K562 (cell line): Measurements from ENCODE around the gene DHX8.

Experiments
- CTCF ChIP-seq, 3 experiments: IDR thresholded peaks in 2 of 3; conservative IDR thresholded peaks in 1 of 3; 2 replicates each; pipeline ENCODE4 v1.5.1; 2011 to 2012; ENCODE audit warnings: low read length in 3 of 3, mild to moderate bottlenecking in 3 of 3, control low read depth in 2 of 3, improper control_type of control experiment in 1 of 3, inconsistent platforms in 1 of 3, low read depth in 1 of 3, mixed read lengths in 1 of 3, moderate library complexity in 1 of 3; ENCODE audit not compliant: insufficient read depth in 2 of 3
- HNRNPUL1 ChIP-seq: fragments of 200-400 bp; formaldehyde crosslinking; IDR thresholded peaks from 2 replicates; pipeline ENCODE4 v1.6.1; 2017; ENCODE audit warnings: low read length
- RFX5 ChIP-seq: IDR thresholded peaks from 2 replicates; pipeline ENCODE4 v1.6.1; 2011; ENCODE audit warnings: low read depth, mild to moderate bottlenecking, improper control_type of control experiment, low read length
- SLC30A9 ChIP-seq: fragments of 250-450 bp; sonication (Bioruptor Pico); IDR thresholded peaks from 2 replicates; pipeline ENCODE4 v1.8.0; 2022; ENCODE audit warnings: mild to moderate bottlenecking, moderate library complexity
- YY1 ChIP-seq, 3 experiments: IDR thresholded peaks; 2 replicates each; pipeline ENCODE4 v1.6.1; 2011; ENCODE audit warnings: low read length in 2 of 3, mild to moderate bottlenecking in 2 of 3, moderate library complexity in 2 of 3, borderline replicate concordance in 1 of 3, control low read depth in 1 of 3, low read depth in 1 of 3; ENCODE audit not compliant: insufficient read depth in 3 of 3, insufficient replicate concordance in 2 of 3, control insufficient read depth in 1 of 3, insufficient read length in 1 of 3; ENCODE audit errors: extremely low read depth in 1 of 3

GRCh38 chr17:43546319-43547188 lies 62.8 kb downstream of the DHX8 start, which contains the start of gene ETV4:
- no peak for TF ChIP-seq HNRNPUL1
- TF ChIP-seq CTCF (IDR thresholded peaks at IDR 0.05 in 2 of 3, conservative IDR thresholded peaks at IDR 0.05 in 1 of 3; ENCODE audit: insufficient read depth in 2 of 3, low read depth in 1 of 3, low read length in 3 of 3), result no peak
- TF ChIP-seq YY1 (IDR thresholded peaks at IDR 0.05; ENCODE audit: borderline replicate concordance in 1 of 3, control insufficient read depth in 1 of 3, extremely low read depth in 1 of 3, insufficient read depth in 3 of 3, insufficient read length in 1 of 3, insufficient replicate concordance in 2 of 3, low read depth in 1 of 3, low read length in 2 of 3), result no peak
- no peak for TF ChIP-seq RFX5
- no peak for TF ChIP-seq SLC30A9 (CRISPR knock-in tag)
